GM18858 (cell line): ENCODE measurements around the gene AOAH.

Source experiments
- ATAC-seq: cut with Tn5 transposase; IDR thresholded peaks from one replicate; pipeline ENCODE4 v1.9.1; 2021; ENCODE audit not compliant: unreplicated experiment

The AOAH gene

GRCh38 chr7:36604806-36605205 lies 119.5 kb downstream of the AOAH start:
- no peak for ATAC-seq

- no peak for ATAC-seq
Measured at GRCh38 chr7:36602934-36603887, 121.1 kb downstream of the AOAH start.

GRCh38 chr7:36602511-36602910 lies 121.8 kb downstream of the AOAH start:
- no peak for ATAC-seq

- ATAC-seq, result no peak
Measured at GRCh38 chr7:36601601-36602000, 122.7 kb downstream of the AOAH start.

- no peak for ATAC-seq
Measured at GRCh38 chr7:36600869-36601530, 123.3 kb downstream of the AOAH start.

GRCh38 chr7:36600314-36600682 lies 124.0 kb downstream of the AOAH start:
- ATAC-seq, result no peak

- ATAC-seq, result no peak
Measured at GRCh38 chr7:36599645-36600313, 124.5 kb downstream of the AOAH start.

GRCh38 chr7:36598054-36598674 lies 126.1 kb downstream of the AOAH start:
- ATAC-seq, result no peak

GRCh38 chr7:36597090-36597773 lies 127.1 kb downstream of the AOAH start:
- ATAC-seq, result no peak

- ATAC-seq, result no peak
Measured at GRCh38 chr7:36594445-36594844, 129.8 kb downstream of the AOAH start.

GRCh38 chr7:36591636-36592035 lies 132.7 kb downstream of the AOAH start:
- no peak for ATAC-seq

GRCh38 chr7:36589391-36589790 lies 134.9 kb downstream of the AOAH start:
- no peak for ATAC-seq

GRCh38 chr7:36583318-36583717 lies 141.0 kb downstream of the AOAH start:
- no peak for ATAC-seq

- no peak for ATAC-seq
Measured at GRCh38 chr7:36575832-36576231, 148.5 kb downstream of the AOAH start.

GRCh38 chr7:36573066-36573465 lies 151.2 kb downstream of the AOAH start:
- ATAC-seq, result no peak

- ATAC-seq, result no peak
Measured at GRCh38 chr7:36571190-36571560, 153.1 kb downstream of the AOAH start.

GRCh38 chr7:36570528-36571189 lies 153.6 kb downstream of the AOAH start:
- no peak for ATAC-seq

GRCh38 chr7:36568452-36568849 lies 155.8 kb downstream of the AOAH start:
- no peak for ATAC-seq

GRCh38 chr7:36567699-36568451 lies 156.4 kb downstream of the AOAH start:
- ATAC-seq, result no peak
